NB4 (cell line): ENCODE data around the gene AP2A2.

Experiments
- DNase-seq: peaks from one replicate; pipeline ENCODE4 v3.0.0; 2010; ENCODE audit warnings: low read depth
- H3K4me3 ChIP-seq: one replicate; pipeline ENCODE4 v1.5.1; 2011; ENCODE audit warnings: mild to moderate bottlenecking, low read depth, low read length, moderate library complexity
- CTCF ChIP-seq: IDR thresholded peaks from one replicate; pipeline ENCODE4 v1.5.1; 2012; ENCODE audit warnings: low read depth, low read length
- MYC ChIP-seq: IDR thresholded peaks from 2 replicates; pipeline ENCODE4 v1.6.1; 2011; ENCODE audit warnings: low read depth, low read length
- POLR2A ChIP-seq: IDR thresholded peaks from 2 replicates; pipeline ENCODE4 v1.6.1; 2011; ENCODE audit warnings: mild to moderate bottlenecking; ENCODE audit not compliant: insufficient read length; ENCODE audit errors: extremely low read depth
- TF ChIP-seq, protein P1 (sequence below): IDR thresholded peaks from 2 replicates; pipeline ENCODE4 v1.6.1; 2011; ENCODE audit warnings: low read depth, low read length

The AP2A2 gene

GRCh38 chr11:1060852-1061616 lies 135.4 kb downstream of the AP2A2 start:
- TF ChIP-seq, protein P1, sequence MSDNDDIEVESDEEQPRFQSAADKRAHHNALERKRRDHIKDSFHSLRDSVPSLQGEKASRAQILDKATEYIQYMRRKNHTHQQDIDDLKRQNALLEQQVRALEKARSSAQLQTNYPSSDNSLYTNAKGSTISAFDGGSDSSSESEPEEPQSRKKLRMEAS = no peak
- TF ChIP-seq MYC (no peak), CTCF (no peak), POLR2A (no peak)
- H3K4me3 ChIP-seq = no peak overlapping the region
- DNase-seq = no peak
